Aorta (tissue), 5 donors: Measurements from ENCODE around the gene MYLK4. TPM values are rescaled to one million over a fixed set of nuclear protein-coding genes. Genes with fewer than 3 reads are reported as not detected.

Experiments
- ATAC-seq: fragments of 200-7000 bp; cut with Tn5 transposase; one replicate; pipeline ENCODE4 v1.9.1; 2022; ENCODE audit warnings: moderate library complexity; ENCODE audit not compliant: low FRiP score
- DNase-seq, 2 donors: peaks; one replicate each; pipeline ENCODE4 v3.0.0-alpha.2; 2020
- H3K27ac ChIP-seq, 2 donors: one replicate each; pipeline ENCODE4 v1.5.1; 2013; ENCODE audit warnings: low read length in 2 of 2, mild to moderate bottlenecking in 2 of 2, moderate library complexity in 2 of 2, control low read depth in 1 of 2, inconsistent platforms in 1 of 2, low read depth in 1 of 2
- H3K27me3 ChIP-seq, 2 donors: one replicate each; pipeline ENCODE4 v1.6.1; 2013; ENCODE audit warnings: control low read depth in 1 of 2, low read length in 1 of 2, mild to moderate bottlenecking in 1 of 2, moderate library complexity in 1 of 2; ENCODE audit not compliant: insufficient read depth in 2 of 2, control insufficient read depth in 1 of 2
- H3K36me3 ChIP-seq, 2 donors: one replicate each; pipeline ENCODE4 v1.6.1; 2013; ENCODE audit warnings: control low read depth in 1 of 2, low read length in 1 of 2, mild to moderate bottlenecking in 1 of 2; ENCODE audit not compliant: insufficient read depth in 2 of 2, control insufficient read depth in 1 of 2
- H3K4me1 ChIP-seq, 2 donors: one replicate each; pipeline ENCODE4 v1.6.1; 2013; ENCODE audit warnings: low read length in 2 of 2, control low read depth in 1 of 2, mild to moderate bottlenecking in 1 of 2, moderate library complexity in 1 of 2; ENCODE audit not compliant: insufficient read depth in 2 of 2, control insufficient read depth in 1 of 2
- H3K4me3 ChIP-seq, 2 donors: one replicate each; pipeline ENCODE4 v1.5.1; 2013; ENCODE audit warnings: low read length in 2 of 2, control low read depth in 1 of 2, mild to moderate bottlenecking in 1 of 2
- H3K9me3 ChIP-seq: one replicate; pipeline ENCODE4 v1.6.1; 2013; ENCODE audit warnings: mild to moderate bottlenecking, low read length; ENCODE audit not compliant: control insufficient read depth
- WGBS, 2 donors: extraction: QIAGEN DNeasy Blood & Tissue Kit; methylation state at CpG; one replicate each; pipeline ENCODE4 v1.1.7; 2013; 5-methylcytosine and 5-hydroxymethylcytosine counted together
- intact Hi-C, 2 donors: fragments of 100-400 bp; cut with DNase I; formaldehyde crosslinking; loops; one replicate each; pipeline versions ENCODE4 v1.14.2 to v1.15.0; 2022
- polyA plus RNA-seq, 2 donors: library from polyadenylated mRNA; stranded (reverse); fragments of 200-250 nt; gene quantifications; one replicate each; pipeline ENCODE4 v1.2.3, GENCODE V29; 2013
- total RNA-seq, 2 donors: library from RNA; stranded (reverse); fragmentation: NEBNext Ultra II Directional; extraction: Animal tissue kit (Norgen Biotek cat#: 25700); gene quantifications; one replicate each; pipeline ENCODE4 v1.2.1, GENCODE V29; 2021
- donor health status: healthy with polysubstance abuse.
- donor health status: Bipolar disorder and iron deficiency.
- donor health status: DM: no; HTN: no; CAD: no.
- donor health status: DM: no; HTN: no; CAD: no.
- donor health status: DM: yes; HTN: yes; CAD: no.

MYLK4 gene
- total and polyA plus RNA-seq, 4 donors, result 0.38 to 2.5 (median 1.6) TPM

GRCh38 chr6:2661651-2662050 lies 89.1 kb downstream of the MYLK4 start:
- WGBS, 2 donors, result 77 to 83% methylated on average over 3 of the region's 3 CpGs
- no peaks in the 10 kb centered on the region for H3K36me3 ChIP-seq
- H3K27me3 ChIP-seq, result no peaks in the 10 kb centered on the region
- intact Hi-C loops, result no loop called here
- DNase-seq (no peak), ATAC-seq (no peak)
- no peaks in the 10 kb centered on the region for H3K9me3 ChIP-seq
- H3K4me1 ChIP-seq, result no peaks in the 10 kb centered on the region
- no peak overlapping the region for H3K27ac ChIP-seq
- H3K4me3 ChIP-seq, result no peak overlapping the region

DNA sequence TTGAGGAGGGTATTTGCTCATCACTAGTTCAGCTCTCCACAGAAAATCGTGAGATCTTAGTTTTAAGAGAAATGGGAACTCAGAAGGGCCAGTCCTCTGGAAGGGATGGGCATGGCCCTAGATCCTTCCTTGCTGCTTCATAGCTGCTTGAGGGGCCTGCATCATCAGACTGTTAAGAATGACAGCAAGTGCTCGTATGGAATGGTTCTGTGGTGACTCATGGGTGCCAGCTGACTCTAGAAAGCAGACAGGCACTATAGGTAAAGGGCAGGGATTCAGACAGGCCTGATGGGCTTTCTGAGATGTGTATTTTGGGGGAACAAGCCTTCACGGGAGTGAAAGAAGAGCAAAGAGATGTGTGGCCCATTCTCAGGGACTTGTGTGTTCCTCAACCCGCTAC lies 90.8 kb downstream of the MYLK4 start:
- no peak for DNase-seq
- no peak for ATAC-seq
- Histone ChIP-seq H3K4me1 (no peaks in the 10 kb centered on the region), H3K27me3 (no peaks in the 10 kb centered on the region), H3K36me3 (no peaks in the 10 kb centered on the region), H3K27ac (no peak overlapping the region), H3K4me3 (no peak overlapping the region), H3K9me3 (no peaks in the 10 kb centered on the region)
- intact Hi-C loops, result no loop called here
- WGBS, 2 donors, result 75 to 82% methylated on average over 4 of the region's 4 CpGs

GRCh38 chr6:2659381-2659780 lies 91.3 kb downstream of the MYLK4 start:
- ATAC-seq (no peak), DNase-seq (no peak)
- no peaks in the 10 kb centered on the region for H3K4me1 ChIP-seq
- no peaks in the 10 kb centered on the region for H3K27me3 ChIP-seq
- no peaks in the 10 kb centered on the region for H3K9me3 ChIP-seq
- H3K36me3 ChIP-seq, result no peaks in the 10 kb centered on the region
- intact Hi-C loops, result no loop called here
- no peak overlapping the region for H3K27ac ChIP-seq
- H3K4me3 ChIP-seq, result no peak overlapping the region
- 86 to 92% methylated on average over 5 of the region's 5 CpGs for WGBS, 2 donors

DNA sequence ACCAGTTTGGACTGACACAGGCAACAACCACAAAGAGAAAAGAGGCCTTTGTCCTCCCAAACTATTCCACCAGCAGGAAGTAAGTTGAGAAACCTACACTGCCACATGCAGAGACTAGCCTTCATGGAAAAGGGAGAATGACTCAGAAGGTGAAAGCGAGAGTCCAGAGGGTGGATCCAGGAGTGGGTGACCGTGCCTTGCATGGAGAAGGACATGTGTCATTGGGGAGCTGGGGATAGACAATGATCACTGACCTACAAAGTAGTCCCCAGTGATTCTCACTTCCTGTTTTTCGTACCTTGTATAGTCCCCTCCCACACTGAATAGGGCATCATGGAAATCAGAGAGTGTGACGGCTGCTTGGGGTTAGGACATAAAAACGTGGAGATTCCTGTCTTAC lies 91.9 kb downstream of the MYLK4 start:
- H3K4me3 ChIP-seq, result no peak overlapping the region
- DNase-seq, result no peak
- H3K27me3 ChIP-seq, result no peaks in the 10 kb centered on the region
- ATAC-seq, result no peak
- intact Hi-C loops, result no loop called here
- H3K4me1 ChIP-seq, result no peaks in the 10 kb centered on the region
- H3K9me3 ChIP-seq, result no peaks in the 10 kb centered on the region
- H3K27ac ChIP-seq, result no peak overlapping the region
- H3K36me3 ChIP-seq, result no peaks in the 10 kb centered on the region
- WGBS, 2 donors, result 92% methylated on average over 5 of the region's 5 CpGs

DNA sequence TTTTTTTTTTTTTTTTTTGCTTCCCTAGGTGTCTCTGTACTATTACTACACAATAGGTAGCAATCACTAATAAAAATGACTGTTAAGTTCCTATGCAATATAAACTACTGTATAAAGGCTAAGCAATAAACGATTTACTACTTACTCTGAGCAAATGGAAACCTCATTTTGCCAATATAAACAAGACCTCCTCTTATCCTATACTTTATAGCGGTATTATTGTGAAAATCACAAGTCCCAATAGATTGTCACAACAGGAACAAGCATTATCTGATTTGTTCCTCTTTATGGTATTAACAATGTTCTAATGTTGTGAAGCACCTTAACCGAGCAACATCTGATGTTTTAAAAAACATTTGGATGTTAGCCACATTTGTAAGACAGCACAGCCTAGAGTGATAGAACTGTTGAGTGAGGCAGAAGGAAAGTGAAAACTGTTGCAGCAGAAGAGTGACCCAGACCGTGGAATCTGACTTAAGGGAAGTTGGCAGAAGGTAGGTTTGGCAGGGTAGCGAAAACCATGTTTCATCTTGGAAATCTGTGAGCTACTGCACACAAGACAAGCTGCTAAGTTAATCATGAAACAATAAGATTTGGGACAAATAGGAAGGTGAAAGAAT lies 94.2 kb downstream of the MYLK4 start:
- Histone ChIP-seq H3K27ac (no peak overlapping the region), H3K9me3 (no peaks in the 10 kb centered on the region), H3K4me3 (no peak overlapping the region), H3K27me3 (no peaks in the 10 kb centered on the region), H3K36me3 (no peaks in the 10 kb centered on the region), H3K4me1 (no peaks in the 10 kb centered on the region)
- WGBS, 2 donors, result 12 to 20% methylated on average over 5 of the region's 5 CpGs
- DNase-seq (no peak), ATAC-seq (no peak)
- intact Hi-C loops, result no loop called here

- intact Hi-C loops, result no loop called here
- no peak for DNase-seq
Observed at GRCh38 chr6:2655844-2656433, 94.8 kb downstream of the MYLK4 start.

GRCh38 chr6:2653369-2654032 lies 97.2 kb downstream of the MYLK4 start:
- 89 to 93% methylated on average over 1 of the region's 1 CpG for WGBS, 2 donors

More at GRCh38 chr6:2655844-2656433, 94.8 kb downstream of the MYLK4 start:
- H3K4me1 ChIP-seq, result no peaks in the 10 kb centered on the region
- no peak overlapping the region for H3K4me3 ChIP-seq
- H3K9me3 ChIP-seq, result no peaks in the 10 kb centered on the region
- no peak overlapping the region for H3K27ac ChIP-seq
- no peaks in the 10 kb centered on the region for H3K27me3 ChIP-seq
- no peak for ATAC-seq
- H3K36me3 ChIP-seq, result no peaks in the 10 kb centered on the region
- 89 to 92% methylated on average over 3 of the region's 3 CpGs for WGBS, 2 donors

DNA sequence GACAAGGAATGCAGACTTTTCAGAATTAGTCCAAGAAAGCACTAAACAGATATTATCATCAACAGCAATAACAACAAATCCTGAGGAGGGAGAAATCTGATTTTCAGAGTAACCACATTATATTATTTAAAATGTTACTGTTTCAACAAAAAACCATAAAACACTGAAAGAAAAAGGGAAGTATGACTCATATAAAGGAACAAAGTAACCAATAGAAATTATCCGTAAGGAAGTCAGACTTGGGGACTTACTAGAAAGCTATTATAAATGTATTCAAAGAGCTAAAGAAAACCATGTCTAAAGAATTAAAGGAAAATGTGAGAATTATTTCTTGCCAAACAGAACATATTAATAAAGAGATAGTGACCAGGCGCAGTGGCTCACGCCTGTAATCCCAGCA lies 98.1 kb downstream of the MYLK4 start:
- DNase-seq (no peak), ATAC-seq (no peak)
- Histone ChIP-seq H3K9me3 (no peaks in the 10 kb centered on the region), H3K27ac (no peak overlapping the region), H3K27me3 (no peaks in the 10 kb centered on the region), H3K4me3 (no peak overlapping the region), H3K36me3 (no peaks in the 10 kb centered on the region), H3K4me1 (no peaks in the 10 kb centered on the region)
- WGBS, 2 donors, result 69 to 90% methylated on average over 3 of the region's 3 CpGs
- intact Hi-C loops, result no loop called here

More at GRCh38 chr6:2653369-2654032, 97.2 kb downstream of the MYLK4 start:
- H3K4me1 ChIP-seq, result no peaks in the 10 kb centered on the region
- H3K4me3 ChIP-seq, result no peak overlapping the region
- H3K27me3 ChIP-seq, result no peaks in the 10 kb centered on the region
- no peak overlapping the region for H3K27ac ChIP-seq
- intact Hi-C loops, result no loop called here
- DNase-seq (no peak), ATAC-seq (no peak)
- H3K9me3 ChIP-seq, result no peaks in the 10 kb centered on the region
- no peaks in the 10 kb centered on the region for H3K36me3 ChIP-seq

- ATAC-seq, result no peak
- no peaks in the 10 kb centered on the region for H3K27me3 ChIP-seq
Observed at GRCh38 chr6:2651961-2652360, 98.8 kb downstream of the MYLK4 start.

More at GRCh38 chr6:2651961-2652360, 98.8 kb downstream of the MYLK4 start:
- intact Hi-C loops, result no loop called here
- Histone ChIP-seq H3K4me3 (no peak overlapping the region), H3K9me3 (no peaks in the 10 kb centered on the region), H3K27ac (no peak overlapping the region), H3K4me1 (peaks cover 0 to 2% of the 10 kb centered on the region in 2 donors), H3K36me3 (no peaks in the 10 kb centered on the region)
- WGBS, 2 donors, result 86% methylated on average over 3 of the region's 3 CpGs
- no peak for DNase-seq
